Measurements from ENCODE around the gene SH3RF2. TPM values are rescaled to one million over a fixed set of nuclear protein-coding genes. Genes with fewer than 3 reads are reported as not detected.

The SH3RF2 gene
- total RNA-seq, 4 donors from 2014 or later: 129 to 334 (median 160) TPM

DNA sequence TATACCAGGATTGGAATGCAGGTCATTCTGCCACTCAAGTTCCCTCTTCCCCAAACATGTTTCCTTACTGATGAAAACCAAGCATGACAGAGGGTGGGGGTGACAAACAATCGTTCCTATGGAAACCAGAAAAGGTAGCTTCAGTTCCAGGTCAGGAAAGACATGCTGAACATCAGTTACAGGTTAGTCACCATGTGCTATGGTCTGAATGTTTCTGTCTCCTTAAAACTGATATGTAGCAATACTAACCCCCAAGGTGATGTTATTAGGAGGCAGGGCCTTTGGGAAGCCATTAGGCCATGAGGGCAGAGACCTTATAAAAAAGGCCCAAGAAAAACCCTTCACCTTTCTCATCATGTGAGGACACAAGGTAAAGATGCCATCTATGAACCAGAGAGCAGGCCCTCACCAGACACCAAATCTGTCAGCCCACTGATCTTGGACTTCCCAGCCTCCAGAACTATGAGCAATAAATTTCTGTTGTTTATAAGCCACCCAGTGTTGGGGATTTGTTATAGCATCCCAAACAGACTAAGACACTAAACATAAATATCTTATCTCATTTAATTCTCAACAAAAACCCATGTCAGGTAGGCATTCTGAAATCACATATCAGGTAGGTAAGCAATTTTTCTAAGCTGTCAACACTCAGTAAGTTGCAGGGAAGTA is 15.7 kb upstream of the SH3RF2 start:
- Histone ChIP-seq H3K4me3 (no peak overlapping the region), H3K9me3 (no peaks in the 10 kb centered on the region), H3K27ac (no peak overlapping the region), H3K4me1 (peaks cover 17% of the 10 kb centered on the region), H3K27me3 (no peaks in the 10 kb centered on the region), H3K36me3 (no peaks in the 10 kb centered on the region)
- 84% methylated on average over 1 of the region's 1 CpG for WGBS
- no peak for DNase-seq (ENCODE audit: low spot score in 2 of 2)
- TF ChIP-seq POLR2AphosphoS5 (IDR thresholded peaks at IDR 0.05) (no peak), CTCF (IDR thresholded peaks at IDR 0.05) (no peak), POLR2A (IDR thresholded peaks at IDR 0.05) (no peak), EP300 (IDR thresholded peaks at IDR 0.05) (no peak)

- Histone ChIP-seq H3K9me3 (no peaks in the 10 kb centered on the region), H3K4me3 (no peak overlapping the region), H3K36me3 (no peaks in the 10 kb centered on the region), H3K27ac (no peak overlapping the region), H3K4me1 (peaks cover 21% of the 10 kb centered on the region), H3K27me3 (no peaks in the 10 kb centered on the region)
- TF ChIP-seq POLR2AphosphoS5 (IDR thresholded peaks at IDR 0.05) (no peak), POLR2A (IDR thresholded peaks at IDR 0.05) (no peak), EP300 (IDR thresholded peaks at IDR 0.05) (no peak), CTCF (IDR thresholded peaks at IDR 0.05) (no peak)
- WGBS: 46% methylated on average over 2 of the region's 2 CpGs
- no peak for DNase-seq (ENCODE audit: low spot score in 2 of 2)
These were observed 15.2 kb upstream of the SH3RF2 start for GRCh38 chr5:145921211-145921610.

- no peaks in the 10 kb centered on the region for H3K36me3 ChIP-seq
- no peak for DNase-seq (ENCODE audit: low spot score in 2 of 2)
- H3K27ac ChIP-seq: no peak overlapping the region
- TF ChIP-seq CTCF (IDR thresholded peaks at IDR 0.05): no peak
- no peak for TF ChIP-seq EP300 (IDR thresholded peaks at IDR 0.05)
- no peak for TF ChIP-seq POLR2A (IDR thresholded peaks at IDR 0.05)
- no peak for TF ChIP-seq POLR2AphosphoS5 (IDR thresholded peaks at IDR 0.05)
- peaks cover 22% of the 10 kb centered on the region for H3K4me1 ChIP-seq
- 52% methylated on average over 2 of the region's 2 CpGs for WGBS
- no peaks in the 10 kb centered on the region for H3K9me3 ChIP-seq
- no peaks in the 10 kb centered on the region for H3K27me3 ChIP-seq
- H3K4me3 ChIP-seq: no peak overlapping the region
These were observed 14.3 kb upstream of the SH3RF2 start for GRCh38 chr5:145922059-145922458.

DNA sequence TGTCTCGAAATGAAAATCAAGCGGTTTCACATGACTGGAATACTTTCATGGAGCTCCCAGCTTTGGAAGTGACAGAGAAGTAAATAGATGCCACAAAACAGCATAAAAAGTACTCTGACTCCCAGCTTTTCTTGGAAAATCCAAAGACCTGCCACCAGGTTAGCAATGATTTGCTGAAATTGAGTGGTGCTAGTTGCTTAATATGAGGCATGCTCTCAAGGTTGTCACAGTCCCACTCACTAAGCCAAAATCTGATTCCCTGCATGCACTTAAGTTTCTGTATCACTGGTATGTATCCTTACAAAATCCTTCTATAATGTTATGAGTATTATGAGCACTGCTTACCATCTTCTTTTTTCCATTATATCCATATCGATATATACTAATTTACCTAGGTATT is 13.0 kb upstream of the SH3RF2 start:
- Histone ChIP-seq H3K27ac (no peak overlapping the region), H3K27me3 (no peaks in the 10 kb centered on the region), H3K4me1 (peaks cover 22% of the 10 kb centered on the region), H3K36me3 (no peaks in the 10 kb centered on the region), H3K9me3 (no peaks in the 10 kb centered on the region), H3K4me3 (no peak overlapping the region)
- WGBS: 92% methylated on average over 3 of the region's 3 CpGs
- no peak for DNase-seq (ENCODE audit: low spot score in 2 of 2)
- no peak for TF ChIP-seq CTCF (IDR thresholded peaks at IDR 0.05)
- no peak for TF ChIP-seq EP300 (IDR thresholded peaks at IDR 0.05)
- no peak for TF ChIP-seq POLR2A (IDR thresholded peaks at IDR 0.05)
- no peak for TF ChIP-seq POLR2AphosphoS5 (IDR thresholded peaks at IDR 0.05)

- DNase-seq (ENCODE audit: low spot score in 2 of 2): no peak
- Histone ChIP-seq H3K36me3 (no peaks in the 10 kb centered on the region), H3K27me3 (no peaks in the 10 kb centered on the region), H3K27ac (peak overlapping the region; percentile 71), H3K4me3 (no peak overlapping the region), H3K9me3 (no peaks in the 10 kb centered on the region), H3K4me1 (peaks cover 22% of the 10 kb centered on the region)
- TF ChIP-seq POLR2AphosphoS5 (IDR thresholded peaks at IDR 0.05) (no peak), POLR2A (IDR thresholded peaks at IDR 0.05) (no peak), EP300 (IDR thresholded peaks at IDR 0.05) (no peak), CTCF (IDR thresholded peaks at IDR 0.05) (no peak)
- WGBS: 74% methylated on average over 1 of the region's 1 CpG
These were observed 11.5 kb upstream of the SH3RF2 start for GRCh38 chr5:145924849-145925248.

Data from suprapubic skin (tissue), 4 donors.